Measurements from ENCODE around the gene SUDS3.

DNA sequence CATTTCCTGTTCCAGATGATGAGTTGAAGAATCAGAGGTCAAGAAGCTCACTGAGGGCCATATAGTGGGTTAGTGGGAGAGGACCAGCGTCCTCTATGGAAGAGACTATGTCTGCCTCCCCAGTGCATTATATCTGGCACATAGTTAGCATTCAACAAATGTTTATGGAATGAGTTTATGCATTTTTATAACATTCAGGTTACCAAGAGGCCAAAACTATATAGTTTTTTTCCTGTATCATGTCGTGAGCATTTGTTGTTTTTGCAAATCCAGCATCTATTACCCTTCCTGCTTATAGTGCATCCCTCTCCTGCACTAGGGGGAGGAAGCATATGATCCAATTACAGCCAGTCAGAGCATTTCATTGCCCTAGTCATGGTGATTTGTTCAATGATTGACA, 60.6 kb downstream of the SUDS3 start:
- TF ChIP-seq, protein P1, sequence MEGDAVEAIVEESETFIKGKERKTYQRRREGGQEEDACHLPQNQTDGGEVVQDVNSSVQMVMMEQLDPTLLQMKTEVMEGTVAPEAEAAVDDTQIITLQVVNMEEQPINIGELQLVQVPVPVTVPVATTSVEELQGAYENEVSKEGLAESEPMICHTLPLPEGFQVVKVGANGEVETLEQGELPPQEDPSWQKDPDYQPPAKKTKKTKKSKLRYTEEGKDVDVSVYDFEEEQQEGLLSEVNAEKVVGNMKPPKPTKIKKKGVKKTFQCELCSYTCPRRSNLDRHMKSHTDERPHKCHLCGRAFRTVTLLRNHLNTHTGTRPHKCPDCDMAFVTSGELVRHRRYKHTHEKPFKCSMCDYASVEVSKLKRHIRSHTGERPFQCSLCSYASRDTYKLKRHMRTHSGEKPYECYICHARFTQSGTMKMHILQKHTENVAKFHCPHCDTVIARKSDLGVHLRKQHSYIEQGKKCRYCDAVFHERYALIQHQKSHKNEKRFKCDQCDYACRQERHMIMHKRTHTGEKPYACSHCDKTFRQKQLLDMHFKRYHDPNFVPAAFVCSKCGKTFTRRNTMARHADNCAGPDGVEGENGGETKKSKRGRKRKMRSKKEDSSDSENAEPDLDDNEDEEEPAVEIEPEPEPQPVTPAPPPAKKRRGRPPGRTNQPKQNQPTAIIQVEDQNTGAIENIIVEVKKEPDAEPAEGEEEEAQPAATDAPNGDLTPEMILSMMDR (conservative IDR thresholded peaks at IDR 0.05 in 1 of 2, IDR thresholded peaks at IDR 0.05 in 1 of 2; ENCODE audit: extremely low read depth in 1 of 2, insufficient read depth in 1 of 2, low read depth in 1 of 2, low read length in 2 of 2) = no peak
- no peak for TF ChIP-seq EZH2 (IDR thresholded peaks at IDR 0.05; ENCODE audit: borderline replicate concordance, low read length)

All from mammary epithelial cell (primary cell).